ENCODE data around the gene CASP7. TPM values are rescaled to one million over a fixed set of nuclear protein-coding genes. Genes with fewer than 3 reads are reported as not detected.

The CASP7 gene
- polyA plus RNA-seq (2012; ENCODE audit: insufficient read depth, insufficient read length, low read depth), result 4.8 TPM

- TF ChIP-seq CTCF (IDR thresholded peaks at IDR 0.05; ENCODE audit: low read depth, low read length), result peak; percentile 36; the same call in 1 of the 2 replicates
- DNase-seq, result peak; percentile 92
- H3K9me3 ChIP-seq, result no peaks in the 10 kb centered on the region
Measured at GRCh38 chr10:113679463-113680189, at the start of gene CASP7. Gene CASP7, plus strand, starts transcription at chr10:113679912. Its CDS starts 17,582 bp downstream, at chr10:113697494.

GRCh38 chr10:113630929-113631533, 48.7 kb upstream of the CASP7 start:
- H3K36me3 ChIP-seq, result no peaks in the 10 kb centered on the region
- no peaks in the 10 kb centered on the region for H3K9me3 ChIP-seq
- no peak overlapping the region for H3K4me3 ChIP-seq (ENCODE audit: low read depth, low read length)
- DNase-seq, result no peak
- TF ChIP-seq CTCF (IDR thresholded peaks at IDR 0.05; ENCODE audit: low read depth, low read length), result no peak
- no peaks in the 10 kb centered on the region for H3K27me3 ChIP-seq
- H3K4me1 ChIP-seq, result no peaks in the 10 kb centered on the region

More at GRCh38 chr10:113679463-113680189, at the start of gene CASP7:
- no peaks in the 10 kb centered on the region for H3K4me1 ChIP-seq
- H3K4me3 ChIP-seq (ENCODE audit: low read depth, low read length), result peak within 1 kb of the TSS; percentile 89
- no peaks in the 10 kb centered on the region for H3K27me3 ChIP-seq
- H3K36me3 ChIP-seq, result no peaks in the 10 kb centered on the region

- no peak for TF ChIP-seq CTCF (IDR thresholded peaks at IDR 0.05; ENCODE audit: low read depth, low read length)
- no peaks in the 10 kb centered on the region for H3K9me3 ChIP-seq
- no peak for DNase-seq
- H3K36me3 ChIP-seq, result no peaks in the 10 kb centered on the region
- no peaks in the 10 kb centered on the region for H3K27me3 ChIP-seq
- H3K4me3 ChIP-seq (ENCODE audit: low read depth, low read length), result no peak overlapping the region
- H3K4me1 ChIP-seq, result no peaks in the 10 kb centered on the region
Measured at GRCh38 chr10:113631684-113632367, 47.9 kb upstream of the CASP7 start.

GRCh38 chr10:113639966-113640365, 39.7 kb upstream of the CASP7 start:
- H3K27me3 ChIP-seq, result no peaks in the 10 kb centered on the region; the same call in none of the 2 replicates

GRCh38 chr10:113641702-113642101, 38.0 kb upstream of the CASP7 start:
- Histone ChIP-seq H3K9me3 (no peaks in the 10 kb centered on the region), H3K36me3 (no peaks in the 10 kb centered on the region), H3K27me3 (no peaks in the 10 kb centered on the region; the same call in none of the 2 replicates), H3K4me3 (ENCODE audit: low read depth, low read length) (no peak overlapping the region), H3K4me1 (peaks cover 6% of the 10 kb centered on the region)
- no peak for DNase-seq
- TF ChIP-seq CTCF (IDR thresholded peaks at IDR 0.05; ENCODE audit: low read depth, low read length), result no peak

More at GRCh38 chr10:113639966-113640365, 39.7 kb upstream of the CASP7 start:
- DNase-seq, result no peak
- no peak for TF ChIP-seq CTCF (IDR thresholded peaks at IDR 0.05; ENCODE audit: low read depth, low read length)
- peaks cover 6% of the 10 kb centered on the region for H3K4me1 ChIP-seq
- H3K4me3 ChIP-seq (ENCODE audit: low read depth, low read length), result no peak overlapping the region
- H3K36me3 ChIP-seq, result no peaks in the 10 kb centered on the region
- H3K9me3 ChIP-seq, result no peaks in the 10 kb centered on the region
